HG03354 (cell line): ENCODE measurements around the gene FRMD4B.

Experiments
- ATAC-seq: cut with Tn5 transposase; IDR thresholded peaks from one replicate; pipeline ENCODE4 v1.9.1; 2021; ENCODE audit warnings: mild to moderate bottlenecking; ENCODE audit not compliant: unreplicated experiment, poor library complexity, severe bottlenecking

Gene FRMD4B

GRCh38 chr3:69226071-69226470, 159.8 kb downstream of the FRMD4B start:
- ATAC-seq = no peak

GRCh38 chr3:69219101-69219708, 166.7 kb downstream of the FRMD4B start:
- no peak for ATAC-seq

GRCh38 chr3:69218079-69218478, 167.8 kb downstream of the FRMD4B start:
- ATAC-seq = no peak

GRCh38 chr3:69216981-69217380, 168.9 kb downstream of the FRMD4B start:
- ATAC-seq = no peak

- ATAC-seq = no peak
Measured at GRCh38 chr3:69214241-69214640, 171.6 kb downstream of the FRMD4B start.

GRCh38 chr3:69212411-69213160, 173.3 kb downstream of the FRMD4B start:
- peak; percentile 88 for ATAC-seq

GRCh38 chr3:69210068-69210730, 175.7 kb downstream of the FRMD4B start:
- no peak for ATAC-seq

- ATAC-seq = no peak
Measured at GRCh38 chr3:69209413-69209812, 176.5 kb downstream of the FRMD4B start.

- ATAC-seq = no peak
Measured at GRCh38 chr3:69207031-69207430, 178.9 kb downstream of the FRMD4B start.

GRCh38 chr3:69205385-69205784, 180.5 kb downstream of the FRMD4B start:
- ATAC-seq = no peak

GRCh38 chr3:69204315-69204957, 181.5 kb downstream of the FRMD4B start:
- ATAC-seq = peak; percentile 95

GRCh38 chr3:69203631-69204314, 182.1 kb downstream of the FRMD4B start:
- peak; percentile 20 for ATAC-seq

- ATAC-seq = no peak
Measured at GRCh38 chr3:69201658-69202057, 184.2 kb downstream of the FRMD4B start.

- ATAC-seq = no peak
Measured at GRCh38 chr3:69200384-69201068, 185.4 kb downstream of the FRMD4B start.

- ATAC-seq = no peak
Measured at GRCh38 chr3:69199942-69200341, 185.9 kb downstream of the FRMD4B start.

- ATAC-seq = no peak
Measured at GRCh38 chr3:69197922-69198530, 187.9 kb downstream of the FRMD4B start.

- no peak for ATAC-seq
Measured at GRCh38 chr3:69197455-69197854, 188.4 kb downstream of the FRMD4B start.

GRCh38 chr3:69196876-69197275, 189.0 kb downstream of the FRMD4B start:
- no peak for ATAC-seq
